Activated naive CD8-positive, alpha-beta T cell treated with anti-CD3 and anti-CD28 coated beads, Interleukin-2, amount 10 ng/mL, durations not matched to agents 7 days and 5 days (primary cell): ENCODE measurements around the gene ADAD2. TPM values are rescaled to one million over a fixed set of nuclear protein-coding genes. Genes with fewer than 3 reads are reported as not detected.

ENCODE experiments used
- ATAC-seq: fragments of 150-1000 bp; cut with Tn5 transposase; one replicate; pipeline ENCODE4 v1.10.0; 2021; ENCODE audit warnings: low read depth, moderate library complexity
- POLR2A ChIA-PET: fragments of 350-600 bp; sonication (Branson Sonifier 250); formaldehyde crosslinking; loops from one replicate; lab custom pipeline; 2021; ENCODE audit warnings: antibody characterized with exemption; lab: Charles Lee
- DNase-seq: peaks from one replicate; pipeline ENCODE4 v3.0.0; 2021
- H3K27ac Mint-ChIP-seq: one replicate; pipeline ENCODE4 v1.8.0; 2022; ENCODE audit warnings: mild to moderate bottlenecking, mixed read lengths
- H3K27me3 Mint-ChIP-seq: one replicate; pipeline ENCODE4 v1.8.0; 2022; ENCODE audit warnings: mild to moderate bottlenecking, moderate library complexity, mixed read lengths
- H3K36me3 Mint-ChIP-seq: one replicate; pipeline ENCODE4 v1.8.0; 2021; ENCODE audit warnings: mild to moderate bottlenecking, mixed read lengths
- H3K4me1 Mint-ChIP-seq: one replicate; pipeline ENCODE4 v1.8.0; 2021; ENCODE audit warnings: mixed read lengths
- H3K4me3 Mint-ChIP-seq: one replicate; pipeline ENCODE4 v1.8.0; 2022; ENCODE audit warnings: mild to moderate bottlenecking, moderate library complexity, mixed read lengths
- H3K9me3 Mint-ChIP-seq: one replicate; pipeline ENCODE4 v1.8.0; 2021; ENCODE audit warnings: mixed read lengths
- total RNA-seq, 2 experiments: library from RNA; stranded (reverse); gene quantifications; one replicate each; pipeline ENCODE4 v1.2.3, GENCODE V29; 2021

ADAD2 gene
- total RNA-seq = not detected

DNA sequence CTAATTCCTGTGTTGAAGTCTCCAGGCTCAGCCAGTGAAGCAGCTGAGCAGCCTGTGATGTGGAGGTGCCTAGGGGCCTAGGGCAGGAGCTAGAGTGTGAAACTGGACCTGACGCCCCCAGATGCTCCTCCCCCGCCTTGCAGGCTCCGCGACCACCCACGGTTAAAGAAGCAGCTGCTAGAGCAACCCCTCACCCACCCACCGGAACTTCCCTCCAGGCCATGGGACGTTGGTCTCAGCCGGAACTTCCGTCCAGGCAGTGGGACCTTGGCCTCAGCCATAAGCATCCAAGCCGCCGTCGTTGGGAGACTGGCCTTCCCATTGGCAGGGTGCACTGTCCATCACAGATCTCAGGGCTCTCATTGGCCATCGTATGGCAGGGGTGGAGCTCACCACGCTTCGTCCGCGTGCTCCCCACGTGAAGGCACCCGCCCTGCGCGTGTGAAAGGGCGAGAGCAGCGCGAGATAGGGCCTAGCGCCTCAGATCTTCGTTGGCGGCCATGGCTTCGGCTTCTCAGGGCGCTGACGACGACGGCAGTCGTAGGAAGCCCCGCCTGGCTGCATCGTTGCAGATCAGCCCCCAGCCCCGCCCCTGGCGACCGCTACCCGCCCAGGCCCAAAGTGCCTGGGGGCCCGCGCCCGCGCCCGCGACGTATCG lies at the start of gene ADAD2:
TSS of gene ADAD2 (plus strand) at position 427 of the 658 bp plus-strand sequence. CDS start at position 501, 74 bp downstream.
- ATAC-seq (no peak), DNase-seq (no peak)
- H3K9me3 Mint-ChIP-seq = no peaks in the 10 kb centered on the region
- H3K27me3 Mint-ChIP-seq = no peaks in the 10 kb centered on the region
- POLR2A ChIA-PET = interaction anchor here (1.2 kb wide), 1 partner anchor 103 kb away, joined by 3 read pairs; no protein-coding TSS in a partner anchor
- peaks cover 18% of the 10 kb centered on the region for H3K4me1 Mint-ChIP-seq
- no peak within 1 kb of the TSS for H3K27ac Mint-ChIP-seq
- H3K4me3 Mint-ChIP-seq = no peak within 1 kb of the TSS
- no peaks in the 10 kb centered on the region for H3K36me3 Mint-ChIP-seq

GRCh38 chr16:84143081-84143480 lies 47.9 kb upstream of the ADAD2 start:
- no peak overlapping the region for H3K4me3 Mint-ChIP-seq
- H3K9me3 Mint-ChIP-seq = no peaks in the 10 kb centered on the region
- H3K27me3 Mint-ChIP-seq = peaks cover 3% of the 10 kb centered on the region
- DNase-seq (no peak), ATAC-seq (no peak)
- no peak overlapping the region for H3K27ac Mint-ChIP-seq
- POLR2A ChIA-PET = interaction anchor here (2.6 kb wide), 1 partner anchor 26 kb away, joined by 16 read pairs; the partner anchor contains the start of gene MBTPS1
- H3K36me3 Mint-ChIP-seq = peaks cover 4% of the 10 kb centered on the region
- peaks cover 22% of the 10 kb centered on the region for H3K4me1 Mint-ChIP-seq

GRCh38 chr16:84143784-84144199 lies 47.2 kb upstream of the ADAD2 start:
- peaks cover 3% of the 10 kb centered on the region for H3K27me3 Mint-ChIP-seq
- no peak for ATAC-seq
- POLR2A ChIA-PET = interaction anchor here (2.6 kb wide), 1 partner anchor 27 kb away, joined by 16 read pairs; the partner anchor contains the start of gene MBTPS1
- DNase-seq = no peak
- H3K4me3 Mint-ChIP-seq = peak overlapping the region; percentile 95
- peak overlapping the region; percentile 80 for H3K27ac Mint-ChIP-seq
- H3K36me3 Mint-ChIP-seq = peaks cover 3% of the 10 kb centered on the region
- H3K9me3 Mint-ChIP-seq = no peaks in the 10 kb centered on the region
- H3K4me1 Mint-ChIP-seq = peaks cover 16% of the 10 kb centered on the region

DNA sequence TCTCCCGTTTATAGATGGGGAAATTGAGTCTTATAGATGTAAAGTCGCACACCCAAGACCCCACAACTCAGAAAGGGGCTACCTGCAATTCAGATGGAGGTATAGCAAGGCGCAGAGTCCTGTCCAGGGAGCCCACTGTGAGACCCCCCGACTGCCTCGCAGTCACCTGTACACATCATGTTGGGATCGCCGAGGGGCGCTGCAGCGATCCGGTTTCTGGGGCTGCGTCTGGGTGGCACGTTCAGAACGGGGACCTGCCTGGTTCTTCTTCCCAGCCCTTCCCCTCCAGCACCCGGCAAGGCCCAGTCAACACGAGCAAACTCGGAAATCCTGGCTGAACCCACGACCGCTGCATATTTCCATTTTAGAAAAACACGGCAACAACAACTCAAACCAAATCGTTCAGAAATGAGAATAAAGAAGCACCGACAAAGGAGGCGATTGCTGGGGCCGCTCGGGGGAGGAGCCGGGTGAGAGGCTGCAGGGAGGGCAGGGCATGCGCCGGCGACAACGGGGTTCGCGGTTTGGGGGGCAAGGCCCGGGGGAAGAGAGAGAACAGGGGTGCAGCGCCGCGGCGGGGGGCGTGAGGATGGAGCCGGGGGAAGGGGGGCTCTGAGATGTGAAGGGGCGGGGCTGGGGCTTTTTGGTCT lies 46.6 kb upstream of the ADAD2 start:
- DNase-seq (peak; percentile 59), ATAC-seq (peak; percentile 53)
- no peaks in the 10 kb centered on the region for H3K9me3 Mint-ChIP-seq
- H3K4me3 Mint-ChIP-seq = peak overlapping the region; percentile 95
- peaks cover 1% of the 10 kb centered on the region for H3K36me3 Mint-ChIP-seq
- H3K27ac Mint-ChIP-seq = peak overlapping the region; percentile 80
- peaks cover 11% of the 10 kb centered on the region for H3K4me1 Mint-ChIP-seq
- POLR2A ChIA-PET = interaction anchor here (0.7 to 2.6 kb wide), 2 partner anchors 27 to 32 kb away, joined by 3 to 16 read pairs; partner anchors contain the start of gene MBTPS1
- H3K27me3 Mint-ChIP-seq = peaks cover 3% of the 10 kb centered on the region

DNA sequence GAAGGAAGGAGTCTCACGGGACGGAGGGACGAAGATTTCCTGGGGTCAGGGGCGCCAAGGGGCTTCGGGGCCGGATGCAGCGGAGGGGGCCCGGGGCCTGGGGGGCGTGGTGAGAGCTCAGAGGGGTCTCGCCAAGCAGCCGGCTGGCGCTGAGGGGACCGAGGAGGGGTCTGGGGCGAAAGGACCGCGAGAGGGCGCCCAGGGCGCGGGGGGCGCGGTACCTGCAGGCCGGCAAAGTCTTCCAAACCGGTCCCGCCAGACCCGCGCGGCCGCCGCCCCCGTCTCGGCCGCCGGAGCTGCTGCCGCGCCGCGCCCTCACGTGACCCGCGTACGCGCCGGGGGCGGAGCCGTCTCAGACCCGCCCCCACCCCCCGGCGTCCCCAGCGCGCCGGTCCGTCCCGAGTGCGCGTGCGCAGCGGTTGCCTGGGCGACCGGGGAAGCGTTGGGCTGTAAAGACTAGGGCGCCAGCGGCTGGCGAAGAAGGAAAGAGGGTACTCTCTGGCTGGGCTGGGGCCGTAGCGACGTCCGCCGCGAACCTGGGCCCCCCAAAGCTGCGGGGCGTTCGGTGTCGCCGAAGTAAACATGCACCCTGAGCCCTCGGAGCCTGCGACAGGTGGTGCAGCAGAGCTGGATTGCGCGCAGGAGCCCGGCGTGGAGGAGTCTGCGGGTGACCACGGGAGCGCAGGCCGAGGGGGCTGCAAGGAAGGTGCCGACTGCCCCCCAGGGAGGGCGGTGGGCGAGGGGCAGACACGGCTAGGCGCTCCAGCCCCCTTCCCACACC lies 45.9 kb upstream of the ADAD2 start, which contains the start of the genes DNAAF1 and HSDL1:
TSS of gene DNAAF1 (plus strand) at position 450 of the 781 bp plus-strand sequence. CDS start at position 583, 133 bp downstream.
TSS of gene HSDL1 (minus strand) at position 319 of the 781 bp plus-strand sequence. CDS start 13,856 bp downstream, outside the sequence.
- H3K4me3 Mint-ChIP-seq = peak within 1 kb of the TSS; percentile 95
- DNase-seq = peak; percentile 99
- H3K27ac Mint-ChIP-seq = peak within 1 kb of the TSS; percentile 80
- no peaks in the 10 kb centered on the region for H3K9me3 Mint-ChIP-seq
- peaks cover 5% of the 10 kb centered on the region for H3K4me1 Mint-ChIP-seq
- POLR2A ChIA-PET = interaction anchor here (0.7 to 2.6 kb wide), 2 partner anchors 28 to 33 kb away, joined by 3 to 16 read pairs; partner anchors contain the start of gene MBTPS1
- H3K27me3 Mint-ChIP-seq = peaks cover 6% of the 10 kb centered on the region
- peak; percentile 83 for ATAC-seq
- no peaks in the 10 kb centered on the region for H3K36me3 Mint-ChIP-seq

DNA sequence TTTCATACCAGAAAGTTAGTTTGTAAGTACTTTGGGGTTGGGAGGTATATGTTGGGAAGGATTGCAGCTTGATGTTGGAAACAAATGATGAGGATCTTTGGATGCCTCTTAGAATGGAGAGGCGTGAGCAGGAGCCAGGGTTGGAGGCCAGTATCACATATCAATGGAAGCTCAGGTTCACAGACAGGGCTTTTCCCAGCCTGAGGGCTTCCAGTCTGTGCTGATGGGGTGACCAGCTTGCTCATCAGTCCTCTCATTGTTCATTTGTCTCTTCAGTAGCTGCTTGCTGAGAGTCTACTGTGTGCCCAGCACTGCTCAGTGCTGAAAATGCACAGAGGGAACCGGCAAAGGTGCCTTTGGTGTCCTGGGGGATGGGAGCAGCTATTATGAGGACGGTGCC lies 40.0 kb upstream of the ADAD2 start:
- DNase-seq (no peak), ATAC-seq (no peak)
- Mint-ChIP-seq H3K4me1 (no peaks in the 10 kb centered on the region), H3K4me3 (no peak overlapping the region), H3K27ac (no peak overlapping the region), H3K27me3 (peaks cover 17% of the 10 kb centered on the region), H3K9me3 (no peaks in the 10 kb centered on the region), H3K36me3 (no peaks in the 10 kb centered on the region)
- POLR2A ChIA-PET = no interaction called here

GRCh38 chr16:84153660-84154214 lies 37.2 kb upstream of the ADAD2 start:
- Mint-ChIP-seq H3K36me3 (no peaks in the 10 kb centered on the region), H3K4me3 (no peak overlapping the region), H3K9me3 (no peaks in the 10 kb centered on the region), H3K4me1 (no peaks in the 10 kb centered on the region), H3K27me3 (peaks cover 26% of the 10 kb centered on the region), H3K27ac (no peak overlapping the region)
- no peak for DNase-seq
- no peak for ATAC-seq
- POLR2A ChIA-PET = no interaction called here

- Mint-ChIP-seq H3K36me3 (no peaks in the 10 kb centered on the region), H3K4me1 (peaks cover 1% of the 10 kb centered on the region), H3K27ac (no peak overlapping the region), H3K9me3 (no peaks in the 10 kb centered on the region), H3K4me3 (no peak overlapping the region), H3K27me3 (peaks cover 32% of the 10 kb centered on the region)
- DNase-seq (no peak), ATAC-seq (no peak)
- POLR2A ChIA-PET = no interaction called here
Observed at GRCh38 chr16:84155226-84155625, 35.7 kb upstream of the ADAD2 start.

GRCh38 chr16:84155771-84156170 lies 35.2 kb upstream of the ADAD2 start:
- DNase-seq (no peak), ATAC-seq (no peak)
- POLR2A ChIA-PET = no interaction called here
- Mint-ChIP-seq H3K27ac (no peak overlapping the region), H3K27me3 (peaks cover 36% of the 10 kb centered on the region), H3K4me3 (no peak overlapping the region), H3K4me1 (peaks cover 1% of the 10 kb centered on the region), H3K9me3 (no peaks in the 10 kb centered on the region), H3K36me3 (no peaks in the 10 kb centered on the region)

GRCh38 chr16:84156342-84156784 lies 34.6 kb upstream of the ADAD2 start:
- Mint-ChIP-seq H3K4me1 (peaks cover 1% of the 10 kb centered on the region), H3K36me3 (no peaks in the 10 kb centered on the region), H3K27ac (no peak overlapping the region), H3K4me3 (no peak overlapping the region), H3K9me3 (no peaks in the 10 kb centered on the region), H3K27me3 (peaks cover 37% of the 10 kb centered on the region)
- POLR2A ChIA-PET = no interaction called here
- DNase-seq = no peak
- ATAC-seq = no peak

GRCh38 chr16:84159007-84159406 lies 31.9 kb upstream of the ADAD2 start:
- H3K9me3 Mint-ChIP-seq = no peaks in the 10 kb centered on the region
- ATAC-seq (no peak), DNase-seq (no peak)
- peaks cover 52% of the 10 kb centered on the region for H3K27me3 Mint-ChIP-seq
- peaks cover 1% of the 10 kb centered on the region for H3K4me1 Mint-ChIP-seq
- no peak overlapping the region for H3K27ac Mint-ChIP-seq
- H3K36me3 Mint-ChIP-seq = no peaks in the 10 kb centered on the region
- POLR2A ChIA-PET = no interaction called here
- H3K4me3 Mint-ChIP-seq = no peak overlapping the region

- ATAC-seq (no peak), DNase-seq (no peak)
- no peak overlapping the region for H3K4me3 Mint-ChIP-seq
- no peaks in the 10 kb centered on the region for H3K9me3 Mint-ChIP-seq
- H3K27ac Mint-ChIP-seq = no peak overlapping the region
- peaks cover 1% of the 10 kb centered on the region for H3K4me1 Mint-ChIP-seq
- POLR2A ChIA-PET = no interaction called here
- H3K27me3 Mint-ChIP-seq = peaks cover 55% of the 10 kb centered on the region
- H3K36me3 Mint-ChIP-seq = no peaks in the 10 kb centered on the region
Observed at GRCh38 chr16:84159800-84160199, 31.2 kb upstream of the ADAD2 start.
